HepG2 (cell line): Measurements from ENCODE around the gene GUK1. TPM values are rescaled to one million over a fixed set of nuclear protein-coding genes. Genes with fewer than 3 reads are reported as not detected.

ENCODE experiments used
- AHR ChIP-seq: IDR thresholded peaks from 2 replicates; pipeline ENCODE4 v1.6.1; 2018; ENCODE audit warnings: missing genetic modification reagents, missing compliant biosample characterization
- BRCA1 ChIP-seq: sonication (generic); formaldehyde crosslinking; IDR thresholded peaks from 2 replicates; pipeline ENCODE4 v1.4.0; 2020; ENCODE audit warnings: missing genetic modification reagents
- ETS1 ChIP-seq: sonication (generic); formaldehyde crosslinking; IDR thresholded peaks from 2 replicates; pipeline ENCODE4 v1.4.0; 2020; ENCODE audit warnings: missing genetic modification reagents
- GPBP1L1 ChIP-seq: sonication (generic); formaldehyde crosslinking; IDR thresholded peaks from 2 replicates; pipeline ENCODE4 v1.5.0; 2020; ENCODE audit warnings: mild to moderate bottlenecking, missing genetic modification reagents
- HNRNPLL ChIP-seq: fragments of 200-400 bp; formaldehyde crosslinking; IDR thresholded peaks from 2 replicates; pipeline ENCODE4 v1.6.1; 2017; ENCODE audit warnings: mild to moderate bottlenecking, low read depth, low read length; ENCODE audit not compliant: poor library complexity, severe bottlenecking
- HOXA3 ChIP-seq: sonication (generic); formaldehyde crosslinking; IDR thresholded peaks from 2 replicates; pipeline ENCODE4 v1.5.0; 2020; ENCODE audit warnings: missing genetic modification reagents
- NFATC3 ChIP-seq: sonication (generic); formaldehyde crosslinking; IDR thresholded peaks from 2 replicates; pipeline ENCODE4 v1.5.1; 2020; ENCODE audit warnings: mild to moderate bottlenecking, missing genetic modification reagents
- PCBP1 ChIP-seq: fragments of 200-400 bp; formaldehyde crosslinking; IDR thresholded peaks from 2 replicates; pipeline ENCODE4 v1.6.1; 2017; ENCODE audit warnings: mild to moderate bottlenecking, low read depth, low read length, borderline replicate concordance
- RBM22 ChIP-seq: fragments of 200-400 bp; formaldehyde crosslinking; optimal IDR thresholded peaks from 2 replicates; pipeline ENCODE3; 2017; ENCODE audit warnings: mild to moderate bottlenecking, low read length, moderate library complexity
- SOX13 ChIP-seq, 3 experiments: fragments of 450-650 bp in 1 of 3; sonication (generic) in 1 of 3; formaldehyde crosslinking in 1 of 3; IDR thresholded peaks in 2 of 3; conservative IDR thresholded peaks in 1 of 3; 2 replicates each; pipeline versions ENCODE4 v1.5.0 to v1.6.1; 2016 to 2020; ENCODE audit warnings: antibody characterized with exemption in 1 of 3, mild to moderate bottlenecking in 1 of 3, missing compliant biosample characterization in 1 of 3, missing genetic modification reagents in 1 of 3, moderate library complexity in 1 of 3
- STAG1 ChIP-seq: sonication (generic); formaldehyde crosslinking; IDR thresholded peaks from 2 replicates; pipeline ENCODE4 v1.4.0; 2020; ENCODE audit warnings: missing genetic modification reagents
- ZC3H13 ChIP-seq: sonication (generic); formaldehyde crosslinking; IDR thresholded peaks from 2 replicates; pipeline ENCODE4 v1.8.1; 2023; ENCODE audit warnings: mild to moderate bottlenecking, missing genetic modification reagents, moderate library complexity
- ZFAT ChIP-seq: sonication (generic); formaldehyde crosslinking; conservative IDR thresholded peaks from 2 replicates; pipeline ENCODE4 v1.8.1; 2023; ENCODE audit warnings: missing genetic modification reagents, inconsistent platforms
- ZMAT5 ChIP-seq: sonication (generic); formaldehyde crosslinking; IDR thresholded peaks from 2 replicates; pipeline ENCODE4 v1.5.0; 2020; ENCODE audit warnings: mild to moderate bottlenecking, low read depth, missing genetic modification reagents, borderline replicate concordance
- ZNF256 ChIP-seq: sonication (generic); formaldehyde crosslinking; conservative IDR thresholded peaks from 2 replicates; pipeline ENCODE4 v1.4.0; 2020; ENCODE audit warnings: missing genetic modification reagents
- ZNF780A ChIP-seq: sonication (generic); formaldehyde crosslinking; IDR thresholded peaks from 2 replicates; pipeline ENCODE4 v1.8.0; 2022; ENCODE audit warnings: mild to moderate bottlenecking, missing genetic modification reagents, moderate library complexity
- polyA plus RNA-seq, 8 experiments: library from polyadenylated mRNA; depleted of rRNA in 3 of 8; stranded (reverse) in 7 of 8; unstranded in 1 of 8; fragments of >200 nt; fragmentation: Illumina TruSeq in 4 of 8; extraction: Trizol in 4 of 8; gene quantifications; 2 replicates each; pipeline versions ENCODE4 v1.2.1 to v1.2.3, GENCODE V29; 2011 to 2016; ENCODE audit warnings: low read depth in 4 of 8, missing spikeins in 1 of 8, mixed read lengths in 1 of 8; ENCODE audit not compliant: insufficient read depth in 1 of 8
- total RNA-seq, 5 experiments: library from RNA; depleted of rRNA; stranded (reverse); fragments of >200 nt; fragmentation: Illumina TruSeq; extraction: Trizol; gene quantifications; 2 replicates each; pipeline ENCODE4 v1.2.3, GENCODE V29; 2016; ENCODE audit warnings: low read depth in 1 of 5
- TF ChIP-seq, protein P1 (sequence below): IDR thresholded peaks from 2 replicates; pipeline ENCODE4 v1.6.1; 2016
- TF ChIP-seq, protein P2 (sequence below): sonication (generic); formaldehyde crosslinking; IDR thresholded peaks from 2 replicates; pipeline ENCODE4 v1.9.0; 2021; ENCODE audit warnings: missing genetic modification reagents, borderline replicate concordance
- TF ChIP-seq, protein P3 (sequence below): sonication (generic); formaldehyde crosslinking; IDR thresholded peaks from 2 replicates; pipeline ENCODE4 v1.9.0; 2021; ENCODE audit warnings: missing genetic modification reagents, borderline replicate concordance
- TF ChIP-seq, protein P4 (sequence below): sonication (generic); formaldehyde crosslinking; IDR thresholded peaks from 2 replicates; pipeline ENCODE4 v1.5.0; 2020; ENCODE audit warnings: missing genetic modification reagents, mild to moderate bottlenecking, borderline replicate concordance

The GUK1 gene
- total and polyA plus RNA-seq, 2 of the 13 experiments (the other 11 are each of a cell fraction or from before 2014, with no cell fraction given): 116 to 154 TPM

DNA sequence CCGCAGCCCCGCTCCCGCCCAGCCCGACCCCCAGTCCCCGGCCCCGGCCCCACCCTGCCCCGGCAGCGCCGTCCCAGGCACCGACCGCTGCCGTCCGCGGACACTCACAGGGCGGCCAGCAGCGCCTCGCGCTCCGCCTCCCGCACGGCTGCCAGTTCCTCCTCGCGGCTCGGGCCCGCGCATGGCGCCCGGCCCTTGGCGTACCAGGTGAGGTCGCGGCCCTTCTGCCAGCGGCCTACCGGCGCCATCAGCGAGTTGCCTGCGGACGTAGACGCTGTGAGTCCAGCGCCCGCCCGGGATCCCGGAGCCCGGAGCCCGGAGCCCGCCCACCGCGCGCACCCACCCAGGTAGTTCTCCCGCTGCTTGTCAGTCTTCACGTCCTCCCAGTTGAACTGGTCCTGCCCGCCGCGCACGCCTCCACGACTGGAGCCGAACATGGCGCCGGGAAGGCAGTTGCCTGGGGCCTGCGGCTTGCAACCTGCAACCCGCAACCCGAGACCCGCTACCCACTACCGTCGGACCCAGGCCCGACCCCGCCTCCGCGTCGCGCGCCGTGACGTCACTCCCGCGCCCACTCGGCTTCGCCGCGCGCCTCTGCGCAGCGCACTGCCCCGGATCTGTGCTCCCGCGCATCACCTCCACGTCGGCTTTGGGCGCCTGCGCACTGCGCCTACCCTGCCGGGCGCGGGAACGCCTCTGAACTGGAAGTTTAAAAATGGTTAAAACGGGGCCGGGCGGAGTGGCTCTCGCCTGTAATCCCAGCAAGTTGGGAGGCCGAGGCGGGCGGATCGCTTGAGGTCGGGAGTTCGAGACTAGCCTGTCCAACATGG lies 37.1 kb upstream of the GUK1 start, which contains the start of gene C1orf35 (continued):
- peak; percentile 99 for TF ChIP-seq HOXA3 (CRISPR knock-in tag)
- TF ChIP-seq ETS1: peak; percentile 47; the same call in 1 of the 2 replicates
- 0 out of 2 replicates have a peak, but pooled peaks have one; percentile 78 for TF ChIP-seq ZNF780A (CRISPR knock-in tag)
- no peak for TF ChIP-seq NFATC3 (CRISPR knock-in tag)
- TF ChIP-seq ZMAT5 (CRISPR knock-in tag): no peak
- TF ChIP-seq ZNF256 (CRISPR knock-in tag): no peak; the same call in 1 of the 2 replicates
- TF ChIP-seq STAG1 (CRISPR knock-in tag): 0 out of 2 replicates have a peak, but pooled peaks have one; percentile 3
- TF ChIP-seq, protein P1, sequence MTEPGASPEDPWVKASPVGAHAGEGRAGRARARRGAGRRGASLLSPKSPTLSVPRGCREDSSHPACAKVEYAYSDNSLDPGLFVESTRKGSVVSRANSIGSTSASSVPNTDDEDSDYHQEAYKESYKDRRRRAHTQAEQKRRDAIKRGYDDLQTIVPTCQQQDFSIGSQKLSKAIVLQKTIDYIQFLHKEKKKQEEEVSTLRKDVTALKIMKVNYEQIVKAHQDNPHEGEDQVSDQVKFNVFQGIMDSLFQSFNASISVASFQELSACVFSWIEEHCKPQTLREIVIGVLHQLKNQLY (CRISPR knock-in tag): peak; percentile 53; the same call in 1 of the 2 replicates
- TF ChIP-seq, protein P2, sequence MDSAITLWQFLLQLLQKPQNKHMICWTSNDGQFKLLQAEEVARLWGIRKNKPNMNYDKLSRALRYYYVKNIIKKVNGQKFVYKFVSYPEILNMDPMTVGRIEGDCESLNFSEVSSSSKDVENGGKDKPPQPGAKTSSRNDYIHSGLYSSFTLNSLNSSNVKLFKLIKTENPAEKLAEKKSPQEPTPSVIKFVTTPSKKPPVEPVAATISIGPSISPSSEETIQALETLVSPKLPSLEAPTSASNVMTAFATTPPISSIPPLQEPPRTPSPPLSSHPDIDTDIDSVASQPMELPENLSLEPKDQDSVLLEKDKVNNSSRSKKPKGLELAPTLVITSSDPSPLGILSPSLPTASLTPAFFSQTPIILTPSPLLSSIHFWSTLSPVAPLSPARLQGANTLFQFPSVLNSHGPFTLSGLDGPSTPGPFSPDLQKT: 0 out of 2 replicates have a peak, but pooled peaks have one; percentile 15
- peak; percentile 19; the same call in 1 of the 2 replicates for TF ChIP-seq AHR
- no peak for TF ChIP-seq SOX13 (IDR thresholded peaks at IDR 0.05)
- TF ChIP-seq SOX13 (CRISPR knock-in tag; conservative IDR thresholded peaks at IDR 0.05 in 1 of 2, IDR thresholded peaks at IDR 0.05 in 1 of 2): no peak; a peak in 1 of 4 replicates
- TF ChIP-seq, protein P3, sequence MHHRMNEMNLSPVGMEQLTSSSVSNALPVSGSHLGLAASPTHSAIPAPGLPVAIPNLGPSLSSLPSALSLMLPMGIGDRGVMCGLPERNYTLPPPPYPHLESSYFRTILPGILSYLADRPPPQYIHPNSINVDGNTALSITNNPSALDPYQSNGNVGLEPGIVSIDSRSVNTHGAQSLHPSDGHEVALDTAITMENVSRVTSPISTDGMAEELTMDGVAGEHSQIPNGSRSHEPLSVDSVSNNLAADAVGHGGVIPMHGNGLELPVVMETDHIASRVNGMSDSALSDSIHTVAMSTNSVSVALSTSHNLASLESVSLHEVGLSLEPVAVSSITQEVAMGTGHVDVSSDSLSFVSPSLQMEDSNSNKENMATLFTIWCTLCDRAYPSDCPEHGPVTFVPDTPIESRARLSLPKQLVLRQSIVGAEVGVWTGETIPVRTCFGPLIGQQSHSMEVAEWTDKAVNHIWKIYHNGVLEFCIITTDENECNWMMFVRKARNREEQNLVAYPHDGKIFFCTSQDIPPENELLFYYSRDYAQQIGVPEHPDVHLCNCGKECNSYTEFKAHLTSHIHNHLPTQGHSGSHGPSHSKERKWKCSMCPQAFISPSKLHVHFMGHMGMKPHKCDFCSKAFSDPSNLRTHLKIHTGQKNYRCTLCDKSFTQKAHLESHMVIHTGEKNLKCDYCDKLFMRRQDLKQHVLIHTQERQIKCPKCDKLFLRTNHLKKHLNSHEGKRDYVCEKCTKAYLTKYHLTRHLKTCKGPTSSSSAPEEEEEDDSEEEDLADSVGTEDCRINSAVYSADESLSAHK: no peak
- TF ChIP-seq BRCA1 (CRISPR knock-in tag): peak; percentile 51; the same call in 1 of the 2 replicates
- peak; percentile 94 for TF ChIP-seq ZC3H13
- no peak for TF ChIP-seq RBM22
- TF ChIP-seq, protein P4, sequence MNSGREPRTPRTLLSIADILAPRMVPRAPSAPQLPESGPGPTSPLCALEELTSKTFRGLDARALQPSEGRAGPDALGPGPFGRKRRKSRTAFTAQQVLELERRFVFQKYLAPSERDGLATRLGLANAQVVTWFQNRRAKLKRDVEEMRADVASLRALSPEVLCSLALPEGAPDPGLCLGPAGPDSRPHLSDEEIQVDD (CRISPR knock-in tag): peak; percentile 97
- no peak for TF ChIP-seq GPBP1L1 (CRISPR knock-in tag)
- no peak for TF ChIP-seq ZFAT
- TF ChIP-seq PCBP1: 0 out of 2 replicates have a peak, but pooled peaks have one; percentile 34
- TF ChIP-seq HNRNPLL: peak; percentile 78
